K562 (cell line): Measurements from ENCODE around the gene DIPK2A. TPM values are rescaled to one million over a fixed set of nuclear protein-coding genes. Genes with fewer than 3 reads are reported as not detected.

Source experiments
- ATAC-seq: fragments of 200-7000 bp; cut with Tn5 transposase; 3 replicates; pipeline ENCODE4 v1.9.1; 2020; ENCODE audit warnings: moderate library complexity
- BruUV-seq: library from RNA; stranded (reverse); fragments of 400-500 nt; replicated peaks from 2 replicates; lab custom pipeline; 2021; lab: Mats Ljungman, UMichigan
- CTCF ChIA-PET: fragments of 300-600 bp; formaldehyde crosslinking; extraction: SDS; loops from one replicate; lab custom pipeline; 2021; ENCODE audit warnings: low intra/inter-chr PET ratio; lab: Yijun Ruan, JAX
- POLR2A ChIA-PET: fragments of 300-600, 350-650 bp; sonication (Branson Sonifier 250); formaldehyde crosslinking; extraction: SDS; loops from one replicate; lab custom pipeline; 2021; ENCODE audit warnings: antibody characterized with exemption, inconsistent platforms; lab: Yijun Ruan, JAX
- DNase-seq, 4 experiments: peaks; one replicate each; pipeline versions ENCODE4 v3.0.0 to v3.0.0-alpha.2; 2011 to 2018; ENCODE audit warnings: low spot score in 3 of 4, mixed read lengths in 3 of 4; ENCODE audit errors: extremely low read depth in 1 of 4
- FAIRE-seq: peaks from 2 replicates; lab custom pipeline; 2011; peaks lifted over from hg19 to GRCh38; lab: Jason Lieb, UNC
- H2AFZ ChIP-seq: 2 replicates; pipeline ENCODE4 v1.6.0; 2011; ENCODE audit warnings: low read depth, low read length, control low read depth, inconsistent platforms
- H3K27ac ChIP-seq: fragments of 200-600 bp; 3 replicates; pipeline ENCODE4 v1.8.0; 2011; ENCODE audit warnings: low read depth, mild to moderate bottlenecking, control low read depth, inconsistent platforms, low read length, moderate library complexity, mixed read lengths; ENCODE audit errors: extremely low read depth
- H3K27me3 ChIP-seq, 2 experiments: fragments of 300-600 bp in 1 of 2; 2 replicates in 1 of 2; 3 replicates in 1 of 2; pipeline versions ENCODE4 v1.6.0 to v1.8.0; 2011; ENCODE audit warnings: inconsistent platforms in 2 of 2, low read length in 2 of 2, mild to moderate bottlenecking in 1 of 2, mixed read lengths in 1 of 2, moderate library complexity in 1 of 2; ENCODE audit not compliant: control insufficient read depth in 2 of 2, insufficient read depth in 2 of 2
- H3K36me3 ChIP-seq: fragments of 300-600 bp; 3 replicates; pipeline ENCODE4 v1.8.0; 2011; ENCODE audit warnings: mild to moderate bottlenecking, low read length, inconsistent platforms; ENCODE audit not compliant: control insufficient read depth, insufficient read depth
- H3K4me1 ChIP-seq, 2 experiments: fragments of 200-600 bp in 1 of 2; replicated peaks in 1 of 2; 2 replicates in 1 of 2; 3 replicates in 1 of 2; pipeline versions ENCODE4 v1.5.1 to v1.8.0; 2011; ENCODE audit warnings: inconsistent platforms in 2 of 2, low read length in 2 of 2, mild to moderate bottlenecking in 1 of 2, mixed read lengths in 1 of 2, moderate library complexity in 1 of 2; ENCODE audit not compliant: control insufficient read depth in 2 of 2, insufficient read depth in 2 of 2
- H3K4me2 ChIP-seq: 2 replicates; pipeline ENCODE4 v1.6.1; 2011; ENCODE audit warnings: low read length, control low read depth, inconsistent platforms, mixed read lengths; ENCODE audit not compliant: insufficient read depth
- H3K4me3 ChIP-seq: fragments of 200-600 bp; sonication (generic), shearing (Covaris generic); 2 replicates; pipeline ENCODE4 v1.5.1; 2016; ENCODE audit warnings: control low read depth, inconsistent platforms
- H3K79me2 ChIP-seq: fragments of 200-600 bp; 3 replicates; pipeline ENCODE4 v1.8.0; 2011; ENCODE audit warnings: low read length, inconsistent platforms; ENCODE audit not compliant: control insufficient read depth, insufficient read depth
- H3K9ac ChIP-seq, 2 experiments: 2 replicates each; pipeline versions ENCODE4 v1.6.0 to v1.6.1; 2011; ENCODE audit warnings: low read depth in 2 of 2, low read length in 2 of 2, control low read depth in 1 of 2, inconsistent platforms in 1 of 2, mild to moderate bottlenecking in 1 of 2, mixed read lengths in 1 of 2; ENCODE audit not compliant: insufficient read depth in 1 of 2
- H3K9me1 ChIP-seq: one replicate; pipeline ENCODE4 v1.6.0; 2011; ENCODE audit warnings: inconsistent platforms, mild to moderate bottlenecking, low read length, moderate library complexity; ENCODE audit not compliant: control insufficient read depth, insufficient read depth
- H3K9me3 ChIP-seq: replicated peaks from 2 replicates; pipeline ENCODE4 v1.5.1; 2011; ENCODE audit warnings: low read depth, low read length, inconsistent platforms; ENCODE audit not compliant: control insufficient read depth, insufficient read depth
- H4K20me1 ChIP-seq: replicated peaks from 2 replicates; pipeline ENCODE4 v1.6.1; 2011; ENCODE audit warnings: low read length, inconsistent platforms, mixed read lengths; ENCODE audit not compliant: control insufficient read depth, insufficient read depth
- CBFA2T3 ChIP-seq: fragments of 450-650 bp; IDR thresholded peaks from 2 replicates; pipeline ENCODE4 v1.6.1; 2017
- DACH1 ChIP-seq: fragments of 450-650 bp; IDR thresholded peaks from 2 replicates; pipeline ENCODE4 v1.6.1; 2018; ENCODE audit not compliant: partially characterized antibody
- MEIS2 ChIP-seq: fragments of 450-650 bp; IDR thresholded peaks from 2 replicates; pipeline ENCODE4 v1.6.1; 2014; ENCODE audit warnings: mild to moderate bottlenecking; ENCODE audit not compliant: partially characterized antibody
- ZC3H8 ChIP-seq: fragments of 450-650 bp; IDR thresholded peaks from 2 replicates; pipeline ENCODE4 v1.6.1; 2017
- WGBS: fragments of 100-300 bp; shearing (Covaris generic); methylation state at CpG from one replicate; pipeline ENCODE4 v1.1.6; 2016; ENCODE audit warnings: low coverage, mixed read lengths; ENCODE audit not compliant: insufficient coverage; ENCODE audit errors: missing lambda C conversion rate; 5-methylcytosine and 5-hydroxymethylcytosine counted together
- in situ Hi-C: fragments of 300-500 bp; cut with MboI; formaldehyde crosslinking; loops from 4 replicates; pipeline ENCODE4 v1.15.0; 2018; ENCODE audit warnings: inconsistent platforms, mixed read lengths
- intact Hi-C: fragments of 100-400 bp; cut with micrococcal nuclease; formaldehyde crosslinking; loops from 2 replicates; pipeline ENCODE4 v1.14.2; 2022
- polyA plus RNA-seq, 8 experiments: library from polyadenylated mRNA; depleted of rRNA in 4 of 8; stranded (reverse) in 5 of 8; unstranded in 3 of 8; fragments of >200 nt; fragmentation: Nextera tagmentation in 2 of 8; fragmentation: Illumina TruSeq in 1 of 8; extraction: Ambion mirVana in 2 of 8; extraction: Trizol in 1 of 8; gene quantifications; 2 replicates each; pipeline versions ENCODE4 v1.2.1 to v1.2.3, GENCODE V29; 2011 to 2014; ENCODE audit warnings: inconsistent platforms in 1 of 8, missing spikeins in 1 of 8
- total RNA-seq, 7 experiments: library from RNA; depleted of rRNA in 6 of 7; stranded (reverse); fragments of >200 nt in 6 of 7; fragmentation: Illumina TruSeq in 2 of 7; extraction: Trizol in 2 of 7; gene quantifications; 2 replicates each; pipeline versions ENCODE4 v1.2.1 to v1.2.3, GENCODE V29; 2011 to 2021; ENCODE audit warnings: low replicate concordance in 1 of 7
- TF ChIP-seq, protein P1 (sequence below): fragments of 250-450 bp; sonication (Bioruptor Pico); IDR thresholded peaks from 2 replicates; pipeline ENCODE4 v1.5.0; 2020; ENCODE audit warnings: mild to moderate bottlenecking

DIPK2A gene
- total and polyA plus RNA-seq, 9 of the 15 experiments (the other 6 are each of a cell fraction or from before 2014, with no cell fraction given): 3.3 to 15.7 (median 7.8) TPM

DNA sequence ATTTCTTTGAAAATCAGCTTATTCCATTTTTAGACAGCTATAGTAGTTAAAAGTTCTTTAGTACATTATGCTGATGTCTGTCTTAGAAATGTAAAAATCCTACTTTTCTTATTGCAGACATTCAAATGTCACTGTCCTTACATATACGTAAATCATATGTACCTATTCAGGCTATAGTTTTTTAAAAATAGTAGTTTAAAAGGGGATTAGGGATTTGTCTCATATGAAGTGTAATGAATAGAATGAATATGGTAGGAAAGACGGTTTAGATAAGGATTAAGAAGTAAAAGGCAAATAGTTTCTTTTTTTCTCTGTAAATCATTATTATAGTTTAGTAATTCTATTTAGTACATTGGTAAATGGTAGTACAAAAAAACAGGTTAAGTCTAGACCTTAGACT, 7.4 kb downstream of the DIPK2A start:
- no peaks in the 10 kb centered on the region for H3K36me3 ChIP-seq
- in situ Hi-C loops (no loop called here), intact Hi-C loops (loop anchor here (5.0 to 10.0 kb wide), 2 partner anchors 38 to 306 kb away; no protein-coding TSS in a partner anchor)
- no TSS peak for BruUV-seq
- no peaks in the 10 kb centered on the region for H3K9me3 ChIP-seq
- H3K4me1 ChIP-seq: peaks cover 0 to 4% of the 10 kb centered on the region in 2 experiments; a peak in 2 of 5 replicates
- ATAC-seq (no peak), DNase-seq (no peak), FAIRE-seq (no peak)
- peaks cover 81% of the 10 kb centered on the region for H3K79me2 ChIP-seq
- no peak overlapping the region for H3K4me3 ChIP-seq
- TF ChIP-seq ZC3H8: no peak
- H3K27me3 ChIP-seq: no peaks in the 10 kb centered on the region
- H2AFZ ChIP-seq: no peak overlapping the region
- CTCF ChIA-PET: no interaction called here
- no peaks in the 10 kb centered on the region for H4K20me1 ChIP-seq
- POLR2A ChIA-PET: interaction anchor here (1.1 kb wide), 1 partner anchor 9 kb away, joined by 3 read pairs; no protein-coding TSS in a partner anchor
- WGBS: 70% methylated on average over 2 of the region's 2 CpGs
- H3K9me1 ChIP-seq: no peaks in the 10 kb centered on the region
- no peak overlapping the region for H3K4me2 ChIP-seq
- no peak overlapping the region for H3K9ac ChIP-seq
- H3K27ac ChIP-seq: no peak overlapping the region

DNA sequence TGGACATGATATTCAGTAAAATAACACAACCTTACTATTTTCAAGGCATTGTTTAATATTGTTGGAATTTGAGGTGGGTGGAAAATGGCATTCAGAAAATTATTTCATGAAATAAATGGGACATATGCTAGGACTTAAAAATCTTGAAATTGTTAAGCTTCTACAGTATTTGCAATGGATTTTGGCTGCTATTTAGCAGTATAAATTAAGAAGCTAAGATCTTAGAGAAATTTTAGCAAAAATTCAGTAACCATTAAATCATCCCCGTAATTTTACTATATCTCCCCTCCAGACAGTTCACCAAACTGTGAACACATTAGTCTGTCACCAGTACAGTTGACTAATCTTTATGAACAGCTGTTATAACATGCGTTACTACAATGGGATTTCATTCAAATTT, 8.2 kb downstream of the DIPK2A start:
- peak; percentile 12; the same call in 1 of the 2 replicates for TF ChIP-seq CBFA2T3
- TF ChIP-seq, protein P1, sequence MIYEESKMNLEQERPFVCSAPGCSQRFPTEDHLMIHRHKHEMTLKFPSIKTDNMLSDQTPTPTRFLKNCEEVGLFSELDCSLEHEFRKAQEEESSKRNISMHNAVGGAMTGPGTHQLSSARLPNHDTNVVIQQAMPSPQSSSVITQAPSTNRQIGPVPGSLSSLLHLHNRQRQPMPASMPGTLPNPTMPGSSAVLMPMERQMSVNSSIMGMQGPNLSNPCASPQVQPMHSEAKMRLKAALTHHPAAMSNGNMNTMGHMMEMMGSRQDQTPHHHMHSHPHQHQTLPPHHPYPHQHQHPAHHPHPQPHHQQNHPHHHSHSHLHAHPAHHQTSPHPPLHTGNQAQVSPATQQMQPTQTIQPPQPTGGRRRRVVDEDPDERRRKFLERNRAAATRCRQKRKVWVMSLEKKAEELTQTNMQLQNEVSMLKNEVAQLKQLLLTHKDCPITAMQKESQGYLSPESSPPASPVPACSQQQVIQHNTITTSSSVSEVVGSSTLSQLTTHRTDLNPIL (CRISPR knock-in tag): no peak
- TF ChIP-seq MEIS2: peak; percentile 13
- peak; percentile 9 for TF ChIP-seq DACH1
- DNase-seq (no peak), FAIRE-seq (no peak), ATAC-seq (no peak)
- H3K9me1 ChIP-seq: no peaks in the 10 kb centered on the region
- no peak overlapping the region for H3K27ac ChIP-seq
- in situ Hi-C loops (no loop called here), intact Hi-C loops (loop anchor here (5.0 to 10.0 kb wide), 2 partner anchors 37 to 305 kb away; no protein-coding TSS in a partner anchor)
- no peak overlapping the region for H3K4me3 ChIP-seq
- H2AFZ ChIP-seq: no peak overlapping the region
- WGBS: 66% methylated on average over 2 of the region's 2 CpGs
- H3K36me3 ChIP-seq: no peaks in the 10 kb centered on the region
- CTCF ChIA-PET: no interaction called here
- no peak overlapping the region for H3K4me2 ChIP-seq
- H4K20me1 ChIP-seq: no peaks in the 10 kb centered on the region
- H3K27me3 ChIP-seq: no peaks in the 10 kb centered on the region
- H3K9ac ChIP-seq: no peak overlapping the region
- peaks cover 0 to 4% of the 10 kb centered on the region in 2 experiments; a peak in 2 of 5 replicates for H3K4me1 ChIP-seq
- POLR2A ChIA-PET: interaction anchor here (1.1 kb wide), 1 partner anchor 8 kb away, joined by 3 read pairs; no protein-coding TSS in a partner anchor
- no peaks in the 10 kb centered on the region for H3K9me3 ChIP-seq
- no TSS peak for BruUV-seq
- peaks cover 80% of the 10 kb centered on the region for H3K79me2 ChIP-seq
